T-cell (primary cell): ENCODE measurements around the gene SRP68. TPM values are rescaled to one million over a fixed set of nuclear protein-coding genes. Genes with fewer than 3 reads are reported as not detected.
A peak's percentile ranks its signal among the peaks of the same experiment; 100 is the strongest.

Experiments used
- ATAC-seq, 4 experiments: fragments of 200-7000 bp in 3 of 4; fragments of 150-1000 bp in 1 of 4; cut with Tn5 transposase; replicated peaks in 1 of 4; 1 replicate in 3 of 4; 2 replicates in 1 of 4; pipeline ENCODE4 v1.10.0; 2021; ENCODE audit warnings: moderate library complexity in 3 of 4, mild to moderate bottlenecking in 2 of 4, moderate number of reproducible peaks in 1 of 4
- CTCF ChIA-PET, 2 donors: fragments of 300-600 bp; sonication (Branson Sonifier 250); formaldehyde crosslinking; loops; one replicate each; lab custom pipeline; 2022; ENCODE audit warnings: antibody characterized with exemption in 2 of 2; lab: Charles Lee
- POLR2A ChIA-PET, 2 donors: fragments of 300-600 bp; sonication (Branson Sonifier 250); formaldehyde crosslinking; loops; one replicate each; lab custom pipeline; 2022; ENCODE audit warnings: antibody characterized with exemption in 2 of 2; lab: Charles Lee
- DNase-seq, 35 experiments: peaks; one replicate each; pipeline versions ENCODE4 v3.0.0 to v3.0.0-alpha.2; 2013 to 2023
- H3K27ac ChIP-seq: one replicate; pipeline ENCODE4 v1.5.1; 2013; ENCODE audit warnings: low read length
- H3K27me3 ChIP-seq, 2 experiments: replicated peaks in 1 of 2; 1 replicate in 1 of 2; 2 replicates in 1 of 2; pipeline versions ENCODE4 v1.6.1 to v1.7.0; 2013; ENCODE audit warnings: low read length in 1 of 2, mixed read lengths in 1 of 2; ENCODE audit not compliant: control insufficient read depth in 2 of 2, insufficient read depth in 2 of 2; ENCODE audit errors: extremely low read depth in 1 of 2
- H3K36me3 ChIP-seq, 2 donors: 1 replicate in 1 of 2; 2 replicates in 1 of 2; pipeline versions ENCODE4 v1.6.1 to v1.7.0; 2013; ENCODE audit warnings: low read length in 1 of 2; ENCODE audit not compliant: control insufficient read depth in 2 of 2, insufficient read depth in 1 of 2; ENCODE audit errors: extremely low read depth in 1 of 2
- H3K4me1 ChIP-seq, 2 experiments: 1 replicate in 1 of 2; 2 replicates in 1 of 2; pipeline versions ENCODE4 v1.6.1 to v1.7.0; 2013; ENCODE audit warnings: low read length in 2 of 2, mixed read lengths in 1 of 2; ENCODE audit not compliant: insufficient read depth in 2 of 2, control insufficient read depth in 1 of 2; ENCODE audit errors: extremely low read depth in 1 of 2
- H3K4me3 ChIP-seq, 2 donors: 1 replicate in 1 of 2; 2 replicates in 1 of 2; pipeline versions ENCODE4 v1.5.1 to v1.7.0; 2013; ENCODE audit warnings: mild to moderate bottlenecking in 2 of 2, low read length in 1 of 2, moderate library complexity in 1 of 2; ENCODE audit not compliant: control insufficient read depth in 1 of 2; ENCODE audit errors: extremely low read depth in 1 of 2
- H3K9me3 ChIP-seq: 2 replicates; pipeline ENCODE4 v1.7.0; 2013
- H3K27ac Mint-ChIP-seq, 2 donors: one replicate each; pipeline ENCODE4 v1.8.0; 2020 to 2021; ENCODE audit warnings: mild to moderate bottlenecking in 2 of 2, mixed read lengths in 2 of 2
- H3K27me3 Mint-ChIP-seq, 2 donors: one replicate each; pipeline ENCODE4 v1.8.0; 2021 to 2022; ENCODE audit warnings: mixed read lengths in 2 of 2
- H3K36me3 Mint-ChIP-seq: one replicate; pipeline ENCODE4 v1.8.0; 2021; ENCODE audit warnings: mixed read lengths
- H3K4me1 Mint-ChIP-seq, 3 donors: one replicate each; pipeline ENCODE4 v1.8.0; 2020 to 2022; ENCODE audit warnings: mixed read lengths in 3 of 3, mild to moderate bottlenecking in 1 of 3
- H3K4me3 Mint-ChIP-seq, 3 donors: one replicate each; pipeline ENCODE4 v1.8.0; 2020 to 2022; ENCODE audit warnings: mild to moderate bottlenecking in 3 of 3, mixed read lengths in 3 of 3, moderate library complexity in 3 of 3
- H3K9me3 Mint-ChIP-seq, 3 donors: one replicate each; pipeline ENCODE4 v1.8.0; 2020 to 2022; ENCODE audit warnings: mixed read lengths in 3 of 3
- WGBS: methylation state at CpG from one replicate; pipeline ENCODE4 v1.1.5; 2013; ENCODE audit warnings: missing lambda C conversion rate; ENCODE audit not compliant: insufficient coverage; 5-methylcytosine and 5-hydroxymethylcytosine counted together
- total RNA-seq, 35 experiments: library from RNA in 6 of 35; stranded (reverse) in 6 of 35; fragments of 120-200 nt in 1 of 35; gene quantifications; one replicate each; pipeline versions ENCODE4 v1.2.1 to v1.2.4 and lab custom pipeline; 2013 to 2026

Gene SRP68
- total RNA-seq, 5 donors from 2014 or later (not counting 1 experiment from before 2014, with no cell fraction given): 71.9 to 81.6 (median 78.9) TPM

DNA sequence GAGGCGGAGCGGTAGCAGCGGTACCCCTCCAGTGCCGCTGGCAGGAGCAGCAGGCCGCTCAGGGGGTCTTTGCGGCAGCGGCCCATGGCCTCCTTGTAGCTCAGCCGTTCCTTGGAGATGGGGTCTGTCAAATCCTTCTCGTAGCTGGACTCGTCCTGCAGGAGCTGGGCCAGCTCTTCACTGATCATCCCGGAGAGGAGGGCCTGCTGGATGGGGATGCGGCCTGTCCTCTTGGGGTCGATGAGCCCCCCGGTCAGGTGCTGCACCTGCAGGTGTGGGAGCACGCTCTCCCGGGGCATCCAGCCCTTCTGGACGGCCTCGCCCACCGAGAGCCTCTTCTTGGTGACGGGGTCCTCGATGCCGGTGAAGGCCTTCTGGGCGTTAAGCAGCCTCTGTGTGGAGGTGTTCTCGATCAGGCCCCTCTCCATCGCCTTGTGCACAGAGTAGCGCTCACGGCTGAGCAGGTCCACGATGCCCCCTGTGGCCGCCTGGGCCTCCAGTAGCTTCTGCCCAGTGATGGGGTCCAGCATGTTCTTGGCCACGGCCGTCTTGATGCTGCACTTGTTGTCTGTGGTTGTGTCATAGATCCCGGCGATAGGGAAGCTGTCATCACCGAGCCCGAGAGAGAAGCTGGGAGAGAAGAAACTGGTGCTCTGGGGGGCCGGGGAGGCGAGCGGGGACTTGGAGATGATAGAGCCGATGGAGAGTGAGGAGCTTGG lies 65.0 kb downstream of the SRP68 start:
- ATAC-seq (no peak), DNase-seq (no peak)
- H3K4me1 ChIP-seq: no peaks in the 10 kb centered on the region
- Mint-ChIP-seq H3K4me3 (no peak overlapping the region), H3K4me1 (peaks cover 2 to 10% (median 5%) of the 10 kb centered on the region in 3 donors), H3K27ac (no peak overlapping the region), H3K36me3 (no peaks in the 10 kb centered on the region), H3K27me3 (no peaks in the 10 kb centered on the region), H3K9me3 (no peaks in the 10 kb centered on the region)
- H3K27ac ChIP-seq: no peak overlapping the region
- ChIA-PET POLR2A (no interaction called here), CTCF (interaction anchor here in 1 of 2 donors (0.5 to 1.0 kb wide), 3 partner anchors 39 to 377 kb away, joined by 3 to 4 read pairs (median 3); partner anchors contain the start of gene SPHK1)
- no peaks in the 10 kb centered on the region for H3K36me3 ChIP-seq
- WGBS: 87% methylated on average over 31 of the region's 39 CpGs
- H3K9me3 ChIP-seq: no peaks in the 10 kb centered on the region
- H3K4me3 ChIP-seq: no peak overlapping the region
- H3K27me3 ChIP-seq: no peaks in the 10 kb centered on the region

DNA sequence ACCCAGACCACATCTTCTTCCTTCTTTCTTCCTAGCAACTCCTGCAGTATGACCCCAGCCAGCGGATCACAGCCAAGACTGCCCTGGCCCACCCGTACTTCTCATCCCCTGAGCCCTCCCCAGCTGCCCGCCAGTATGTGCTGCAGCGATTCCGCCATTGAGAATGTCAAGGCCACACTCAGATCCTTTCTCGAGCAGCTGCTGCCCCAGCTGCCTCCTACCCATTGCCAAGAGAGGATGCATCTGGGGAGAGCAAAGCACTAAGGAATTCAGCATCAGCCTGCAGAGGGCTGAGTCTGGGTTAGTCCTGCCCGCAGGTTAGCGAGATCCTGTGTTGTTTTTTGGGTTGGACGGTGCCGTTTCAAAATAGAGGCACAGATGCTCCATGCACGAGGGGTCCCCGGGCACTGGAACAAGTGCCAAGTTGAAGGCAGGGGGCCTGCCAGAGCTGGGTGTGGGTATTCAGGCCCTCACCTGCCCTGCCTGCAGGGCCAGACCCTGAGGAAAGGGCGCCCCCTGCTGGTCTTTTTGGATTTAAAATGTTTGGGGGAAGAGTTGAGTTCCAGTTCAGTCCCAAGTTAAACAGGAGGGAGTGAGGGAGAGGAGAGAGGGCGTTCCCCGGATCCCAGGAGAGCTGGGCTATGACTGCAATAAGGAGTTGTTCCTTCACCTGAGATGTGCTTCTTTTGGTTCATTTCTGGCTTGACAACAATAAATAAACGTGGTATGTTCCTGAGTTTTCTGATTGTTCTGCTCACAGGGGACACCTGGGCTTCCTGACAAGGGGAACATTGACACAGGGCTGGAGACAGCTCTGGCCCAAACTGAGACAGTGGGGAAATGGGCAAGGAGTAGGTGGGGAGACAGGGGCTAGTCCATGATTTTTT lies 66.8 kb downstream of the SRP68 start:
- H3K4me3 Mint-ChIP-seq: no peak overlapping the region
- ChIA-PET CTCF (interaction anchor here (0.6 to 1.7 kb wide), 10 partner anchors 9 to 784 kb away, joined by 3 to 10 read pairs (median 4); partner anchors contain the start of gene MRPL38 (in 1 of the 2)), POLR2A (no interaction called here)
- no peaks in the 10 kb centered on the region for H3K4me1 ChIP-seq
- no peaks in the 10 kb centered on the region for H3K27me3 Mint-ChIP-seq
- H3K27me3 ChIP-seq: no peaks in the 10 kb centered on the region
- peak; percentile 68 to 72 (median 71) for ATAC-seq
- H3K4me1 Mint-ChIP-seq: peaks cover 2 to 10% (median 5%) of the 10 kb centered on the region in 3 donors
- no peak overlapping the region for H3K4me3 ChIP-seq
- H3K9me3 ChIP-seq: no peaks in the 10 kb centered on the region
- 65% methylated on average over 13 of the region's 16 CpGs for WGBS
- no peaks in the 10 kb centered on the region for H3K36me3 ChIP-seq
- no peak overlapping the region for H3K27ac Mint-ChIP-seq
- no peaks in the 10 kb centered on the region for H3K36me3 Mint-ChIP-seq
- DNase-seq: peak; percentile 30 to 84 (median 70)
- H3K9me3 Mint-ChIP-seq: no peaks in the 10 kb centered on the region
- no peak overlapping the region for H3K27ac ChIP-seq

- ChIA-PET POLR2A (no interaction called here), CTCF (interaction anchor here (0.5 to 1.7 kb wide), 4 partner anchors 87 to 742 kb away, joined by 3 to 4 read pairs (median 4); no protein-coding TSS in a partner anchor)
- no peak overlapping the region for H3K27ac Mint-ChIP-seq
- no peak for DNase-seq
- no peak overlapping the region for H3K27ac ChIP-seq
- H3K4me1 ChIP-seq: no peaks in the 10 kb centered on the region
- H3K4me3 ChIP-seq: no peak overlapping the region
- no peaks in the 10 kb centered on the region for H3K9me3 ChIP-seq
- H3K27me3 Mint-ChIP-seq: no peaks in the 10 kb centered on the region
- no peaks in the 10 kb centered on the region for H3K9me3 Mint-ChIP-seq
- H3K27me3 ChIP-seq: no peaks in the 10 kb centered on the region
- no peak for ATAC-seq
- 89% methylated on average over 3 of the region's 8 CpGs for WGBS
- H3K36me3 Mint-ChIP-seq: no peaks in the 10 kb centered on the region
- peaks cover 2 to 10% (median 5%) of the 10 kb centered on the region in 3 donors for H3K4me1 Mint-ChIP-seq
- no peak overlapping the region for H3K4me3 Mint-ChIP-seq
- H3K36me3 ChIP-seq: no peaks in the 10 kb centered on the region
Observed at GRCh38 chr17:76004750-76005262, 67.5 kb downstream of the SRP68 start.

DNA sequence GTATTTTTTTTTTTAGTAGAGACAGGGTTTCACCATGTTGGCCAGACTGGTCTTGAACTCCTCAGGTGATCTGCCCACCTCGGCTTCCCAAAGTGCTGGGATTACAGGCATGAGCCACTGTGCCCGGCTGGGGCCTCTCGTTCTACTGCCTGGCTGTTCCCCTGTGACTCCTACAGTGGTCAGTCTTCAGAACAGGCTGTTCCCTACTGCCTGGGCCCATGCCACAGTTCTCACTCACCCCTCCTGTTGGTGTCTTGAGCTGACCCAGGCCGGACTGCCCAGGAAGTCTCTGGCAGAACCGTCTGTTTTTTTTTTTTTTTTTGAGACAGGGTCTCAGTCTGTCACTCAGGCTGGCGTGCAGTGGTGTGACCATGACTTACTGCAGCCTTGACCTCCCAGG lies 68.4 kb downstream of the SRP68 start:
- no peaks in the 10 kb centered on the region for H3K27me3 Mint-ChIP-seq

GRCh38 chr17:76002100-76002499 lies 70.2 kb downstream of the SRP68 start:
- Histone ChIP-seq H3K27me3 (no peaks in the 10 kb centered on the region), H3K27ac (no peak overlapping the region), H3K9me3 (no peaks in the 10 kb centered on the region), H3K4me1 (peaks cover under 1 to 5% of the 10 kb centered on the region in 2 experiments), H3K4me3 (no peak overlapping the region), H3K36me3 (no peaks in the 10 kb centered on the region)
- Mint-ChIP-seq H3K36me3 (no peaks in the 10 kb centered on the region), H3K9me3 (no peaks in the 10 kb centered on the region), H3K27ac (no peak overlapping the region), H3K4me1 (peaks cover 9 to 15% (median 12%) of the 10 kb centered on the region in 3 donors), H3K4me3 (no peak overlapping the region), H3K27me3 (no peaks in the 10 kb centered on the region)
- POLR2A ChIA-PET: no interaction called here
- ATAC-seq (no peak), DNase-seq (no peak)
- CTCF ChIA-PET: interaction anchor here (0.6 to 1.5 kb wide), 3 partner anchors 9 to 52 kb away, joined by 3 to 5 read pairs (median 3); no protein-coding TSS in a partner anchor
- WGBS: 91% methylated on average over 8 of the region's 12 CpGs

More for the DNA sequence above, 68.4 kb downstream of the SRP68 start:
- Mint-ChIP-seq H3K4me3 (no peak overlapping the region), H3K27ac (no peak overlapping the region), H3K36me3 (no peaks in the 10 kb centered on the region), H3K4me1 (peaks cover 2 to 8% (median 5%) of the 10 kb centered on the region in 3 donors), H3K9me3 (no peaks in the 10 kb centered on the region)
- Histone ChIP-seq H3K36me3 (no peaks in the 10 kb centered on the region), H3K9me3 (no peaks in the 10 kb centered on the region), H3K27ac (no peak overlapping the region), H3K4me3 (no peak overlapping the region), H3K27me3 (no peaks in the 10 kb centered on the region), H3K4me1 (no peaks in the 10 kb centered on the region)
- ATAC-seq: no peak
- CTCF ChIA-PET: interaction anchor here (0.6 to 1.2 kb wide), 4 partner anchors 10 to 88 kb away, joined by 3 to 7 read pairs (median 4); no protein-coding TSS in a partner anchor
- DNase-seq: no peak
- 79% methylated on average over 5 of the region's 6 CpGs for WGBS
- POLR2A ChIA-PET: no interaction called here
